Activated naive CD4-positive, alpha-beta T cell treated with anti-CD3 and anti-CD28 coated beads, Interleukin-2, amount 10 ng/mL, durations not matched to agents 7 days and 5 days (primary cell): ENCODE results near the gene LAMTOR3.

Experiments used
- CTCF ChIA-PET: fragments of 350-600 bp; sonication (Branson Sonifier 250); formaldehyde crosslinking; loops from one replicate; lab custom pipeline; 2021; ENCODE audit warnings: antibody characterized with exemption; lab: Charles Lee
- DNase-seq: peaks from one replicate; pipeline ENCODE4 v3.0.0-alpha.2; 2020
- H3K27ac Mint-ChIP-seq: one replicate; pipeline ENCODE4 v1.8.0; 2021; ENCODE audit warnings: mild to moderate bottlenecking, moderate library complexity, mixed read lengths
- H3K27me3 Mint-ChIP-seq: one replicate; pipeline ENCODE4 v1.8.0; 2021; ENCODE audit warnings: mild to moderate bottlenecking, mixed read lengths
- H3K36me3 Mint-ChIP-seq: one replicate; pipeline ENCODE4 v1.8.0; 2021; ENCODE audit warnings: mixed read lengths
- H3K4me1 Mint-ChIP-seq: one replicate; pipeline ENCODE4 v1.8.0; 2021; ENCODE audit warnings: mixed read lengths
- H3K4me3 Mint-ChIP-seq: one replicate; pipeline ENCODE4 v1.8.0; 2021; ENCODE audit warnings: mild to moderate bottlenecking, moderate library complexity, mixed read lengths
- H3K9me3 Mint-ChIP-seq: one replicate; pipeline ENCODE4 v1.8.0; 2021; ENCODE audit warnings: mixed read lengths

Gene LAMTOR3

GRCh38 chr4:99855678-99856077 lies 38.5 kb downstream of the LAMTOR3 start:
- CTCF ChIA-PET, result interaction anchor here (1.0 to 1.8 kb wide), 4 partner anchors 10 to 48 kb away, joined by 3 to 4 read pairs (median 4); no protein-coding TSS in a partner anchor
- Mint-ChIP-seq H3K36me3 (peaks cover 55% of the 10 kb centered on the region), H3K9me3 (no peaks in the 10 kb centered on the region), H3K27ac (peak overlapping the region; percentile 88), H3K27me3 (no peaks in the 10 kb centered on the region), H3K4me1 (peaks cover 61% of the 10 kb centered on the region), H3K4me3 (peak overlapping the region; percentile 24)
- peak; percentile 49 for DNase-seq

DNA sequence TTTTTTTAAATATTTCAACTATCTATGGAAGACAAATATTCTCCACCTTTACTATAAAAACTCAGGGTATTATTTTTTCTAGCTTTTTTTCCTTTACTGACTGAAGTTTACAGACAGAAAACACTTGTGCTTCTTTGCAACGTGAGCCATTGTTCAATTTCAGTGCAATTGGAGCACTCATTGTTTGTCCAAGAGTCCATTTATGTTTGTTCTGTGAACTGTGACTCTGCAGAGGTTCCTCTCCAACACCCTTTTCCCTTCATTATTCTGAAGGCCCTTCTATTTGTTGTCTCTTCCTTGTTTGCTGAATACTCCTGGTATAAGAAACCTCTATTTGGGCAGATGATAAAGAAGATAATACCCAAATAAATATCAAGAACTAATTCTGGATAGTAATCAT lies 40.2 kb downstream of the LAMTOR3 start:
- CTCF ChIA-PET, result interaction anchor here (0.8 to 1.3 kb wide), 3 partner anchors 31 to 37 kb away, joined by 3 to 4 read pairs (median 3); partner anchors contain the start of gene DAPP1
- H3K4me3 Mint-ChIP-seq, result no peak overlapping the region
- no peak overlapping the region for H3K27ac Mint-ChIP-seq
- peaks cover 67% of the 10 kb centered on the region for H3K4me1 Mint-ChIP-seq
- H3K9me3 Mint-ChIP-seq, result no peaks in the 10 kb centered on the region
- H3K27me3 Mint-ChIP-seq, result no peaks in the 10 kb centered on the region
- DNase-seq, result no peak
- peaks cover 52% of the 10 kb centered on the region for H3K36me3 Mint-ChIP-seq

- Mint-ChIP-seq H3K4me1 (peaks cover 75% of the 10 kb centered on the region), H3K27ac (no peak overlapping the region), H3K27me3 (no peaks in the 10 kb centered on the region), H3K4me3 (no peak overlapping the region), H3K9me3 (no peaks in the 10 kb centered on the region), H3K36me3 (peaks cover 55% of the 10 kb centered on the region)
- no peak for DNase-seq
- CTCF ChIA-PET, result interaction anchor here (1.2 to 3.9 kb wide), 3 partner anchors 32 to 42 kb away, joined by 3 to 17 read pairs (median 4); partner anchors contain the start of gene DAPP1
These were observed 41.0 kb downstream of the LAMTOR3 start for GRCh38 chr4:99853190-99853589.

DNA sequence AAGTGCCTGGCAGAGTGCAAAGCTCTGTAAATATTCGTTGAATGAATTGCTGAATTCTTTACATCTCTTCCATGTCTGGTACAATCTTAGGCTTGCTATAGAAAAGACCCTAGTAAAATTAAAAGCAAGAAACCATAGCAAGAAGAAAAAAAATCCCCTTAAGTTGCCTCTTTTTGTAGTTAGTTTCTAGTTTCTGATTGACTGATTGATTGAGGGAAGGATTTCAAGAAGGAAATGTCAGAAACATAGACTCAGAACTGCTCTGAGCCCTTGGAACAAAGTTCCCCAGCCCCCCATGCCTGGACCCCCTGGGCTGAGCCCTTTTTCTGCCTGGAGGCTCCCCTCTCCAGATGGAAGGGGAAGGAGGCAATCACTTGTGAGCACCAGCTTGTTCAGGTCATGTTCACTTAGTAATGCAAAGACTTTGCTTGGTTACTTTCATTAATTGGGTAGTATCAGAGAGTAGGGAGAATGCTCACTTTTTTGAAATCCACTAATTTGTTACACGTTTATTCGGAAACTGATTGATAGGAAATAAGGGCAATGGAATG lies 42.0 kb downstream of the LAMTOR3 start:
- no peak for DNase-seq
- Mint-ChIP-seq H3K9me3 (no peaks in the 10 kb centered on the region), H3K27ac (peak overlapping the region; percentile 81), H3K36me3 (peaks cover 53% of the 10 kb centered on the region), H3K27me3 (no peaks in the 10 kb centered on the region), H3K4me1 (peaks cover 82% of the 10 kb centered on the region), H3K4me3 (no peak overlapping the region)
- CTCF ChIA-PET, result interaction anchor here (3.9 kb wide), 1 partner anchor 41 kb away, joined by 17 read pairs; no protein-coding TSS in a partner anchor

DNA sequence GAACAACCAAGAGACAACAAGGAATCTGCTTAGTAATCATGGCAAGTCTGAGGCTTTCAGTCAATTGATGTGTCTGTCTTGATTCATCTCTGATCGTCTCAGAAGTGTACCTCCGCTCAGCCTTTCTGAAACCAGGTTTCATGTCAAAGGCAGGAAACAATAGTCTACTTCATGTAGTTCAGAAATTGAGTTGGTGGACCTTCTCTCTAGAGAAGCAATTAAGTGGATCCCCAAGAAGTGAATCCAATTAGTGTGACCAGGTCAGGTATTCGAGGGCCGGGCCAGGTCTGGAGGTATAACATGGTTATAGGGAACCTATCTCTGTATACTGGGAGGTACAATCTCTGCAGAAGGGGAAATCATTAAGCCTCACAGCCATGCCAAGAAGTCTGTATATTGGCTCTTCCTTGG lies 45.6 kb downstream of the LAMTOR3 start:
- Mint-ChIP-seq H3K36me3 (peaks cover 43% of the 10 kb centered on the region), H3K27ac (peak overlapping the region; percentile 93), H3K4me1 (peaks cover 81% of the 10 kb centered on the region), H3K4me3 (no peak overlapping the region), H3K9me3 (no peaks in the 10 kb centered on the region), H3K27me3 (no peaks in the 10 kb centered on the region)
- CTCF ChIA-PET, result interaction anchor here (0.9 to 3.1 kb wide), 3 partner anchors 12 to 39 kb away, joined by 4 to 20 read pairs (median 6); partner anchors contain the start of gene DAPP1
- peak; percentile 38 for DNase-seq

- peak overlapping the region; percentile 49 for H3K4me3 Mint-ChIP-seq
- CTCF ChIA-PET, result interaction anchor here (0.9 to 3.1 kb wide), 4 partner anchors 11 to 38 kb away, joined by 4 to 20 read pairs (median 5); partner anchors contain the start of gene DAPP1
- H3K27ac Mint-ChIP-seq, result peak overlapping the region; percentile 93
- H3K27me3 Mint-ChIP-seq, result no peaks in the 10 kb centered on the region
- peaks cover 44% of the 10 kb centered on the region for H3K36me3 Mint-ChIP-seq
- H3K9me3 Mint-ChIP-seq, result no peaks in the 10 kb centered on the region
- H3K4me1 Mint-ChIP-seq, result peaks cover 75% of the 10 kb centered on the region
- DNase-seq, result peak; percentile 40
These were observed 46.8 kb downstream of the LAMTOR3 start for GRCh38 chr4:99847362-99847976.

GRCh38 chr4:99846891-99847290 lies 47.3 kb downstream of the LAMTOR3 start:
- Mint-ChIP-seq H3K27me3 (no peaks in the 10 kb centered on the region), H3K4me3 (no peak overlapping the region), H3K27ac (peak overlapping the region; percentile 93), H3K9me3 (no peaks in the 10 kb centered on the region), H3K36me3 (peaks cover 49% of the 10 kb centered on the region), H3K4me1 (peaks cover 69% of the 10 kb centered on the region)
- CTCF ChIA-PET, result interaction anchor here (1.2 to 3.1 kb wide), 5 partner anchors 11 to 38 kb away, joined by 4 to 20 read pairs (median 4); partner anchors contain the start of gene DAPP1
- DNase-seq, result no peak

DNA sequence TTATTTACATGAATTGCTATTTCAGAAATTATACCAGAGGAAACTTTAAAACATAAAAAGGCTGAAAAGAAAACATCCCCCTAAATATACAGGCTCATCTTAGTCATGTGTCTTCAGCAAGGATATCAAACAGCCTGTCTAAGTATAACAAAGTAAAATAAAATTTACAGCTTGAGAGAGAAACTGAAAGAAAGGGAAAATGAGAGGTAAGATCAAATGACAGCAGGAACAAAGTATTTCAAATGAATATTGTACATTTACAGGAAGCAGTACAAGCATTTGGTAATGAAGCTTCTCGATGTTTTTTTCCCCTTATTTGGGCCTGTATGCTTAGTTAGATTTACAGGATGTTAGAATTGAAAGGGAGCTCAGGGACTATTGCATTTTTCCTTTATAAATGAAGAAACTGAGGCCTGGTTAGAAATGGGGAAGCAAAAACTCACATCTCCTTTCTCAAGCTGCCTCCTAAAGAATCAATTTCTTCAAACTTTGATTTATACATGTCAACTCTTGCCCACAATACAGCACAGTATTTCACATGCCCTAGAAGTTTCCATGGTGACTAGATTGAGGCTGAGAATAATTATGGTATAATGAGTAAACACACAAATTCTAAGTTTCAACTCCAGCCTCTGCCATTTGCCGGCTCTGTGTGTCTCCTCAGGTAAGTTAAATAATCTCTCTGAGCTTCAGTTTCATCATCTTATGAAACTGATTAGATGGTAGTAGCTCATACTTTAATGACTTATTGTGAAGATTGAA lies 48.3 kb downstream of the LAMTOR3 start:
- Mint-ChIP-seq H3K9me3 (no peaks in the 10 kb centered on the region), H3K27me3 (no peaks in the 10 kb centered on the region), H3K27ac (peak overlapping the region; percentile 94), H3K36me3 (peaks cover 59% of the 10 kb centered on the region), H3K4me3 (peak overlapping the region; percentile 14), H3K4me1 (peaks cover 67% of the 10 kb centered on the region)
- CTCF ChIA-PET, result interaction anchor here (1.0 to 3.1 kb wide), 7 partner anchors 10 to 103 kb away, joined by 3 to 20 read pairs (median 4); partner anchors contain the start of gene DAPP1
- no peak for DNase-seq

- no peaks in the 10 kb centered on the region for H3K27me3 Mint-ChIP-seq
- H3K9me3 Mint-ChIP-seq, result no peaks in the 10 kb centered on the region
- peaks cover 64% of the 10 kb centered on the region for H3K4me1 Mint-ChIP-seq
- no peak overlapping the region for H3K4me3 Mint-ChIP-seq
- CTCF ChIA-PET, result interaction anchor here (1.4 to 3.1 kb wide), 3 partner anchors 11 to 37 kb away, joined by 4 to 20 read pairs (median 8); partner anchors contain the start of gene DAPP1
- peaks cover 61% of the 10 kb centered on the region for H3K36me3 Mint-ChIP-seq
- peak overlapping the region; percentile 94 for H3K27ac Mint-ChIP-seq
- DNase-seq, result no peak
These were observed 49.0 kb downstream of the LAMTOR3 start for GRCh38 chr4:99845179-99845578.

DNA sequence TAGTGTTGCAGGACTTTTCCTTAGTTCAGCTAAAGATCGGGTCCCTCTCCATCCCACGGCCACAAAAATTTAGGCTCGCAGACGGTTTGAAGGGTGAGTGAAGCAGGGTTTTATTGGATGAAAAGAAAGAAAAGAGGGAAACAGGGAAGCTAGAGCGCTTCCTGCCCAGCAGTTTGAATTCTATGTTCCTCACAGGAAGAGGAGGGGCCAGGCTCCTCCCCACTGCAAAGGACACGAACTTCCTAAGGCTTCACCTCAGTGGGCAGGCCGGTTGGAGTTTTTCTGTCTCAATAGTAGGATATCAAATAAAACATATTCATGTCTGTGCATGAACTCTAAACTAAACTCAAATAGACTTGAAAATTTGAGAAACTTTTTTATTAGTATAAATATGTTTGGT lies 50.2 kb downstream of the LAMTOR3 start:
- Mint-ChIP-seq H3K36me3 (peaks cover 62% of the 10 kb centered on the region), H3K27me3 (no peaks in the 10 kb centered on the region), H3K27ac (no peak overlapping the region), H3K4me1 (peaks cover 58% of the 10 kb centered on the region), H3K4me3 (no peak overlapping the region), H3K9me3 (no peaks in the 10 kb centered on the region)
- no peak for DNase-seq
- CTCF ChIA-PET, result interaction anchor here (1.0 to 2.6 kb wide), 2 partner anchors 23 to 36 kb away, joined by 3 to 8 read pairs; no protein-coding TSS in a partner anchor

GRCh38 chr4:99843413-99843812 lies 50.8 kb downstream of the LAMTOR3 start:
- Mint-ChIP-seq H3K27ac (peak overlapping the region; percentile 2), H3K36me3 (peaks cover 62% of the 10 kb centered on the region), H3K27me3 (no peaks in the 10 kb centered on the region), H3K4me1 (peaks cover 51% of the 10 kb centered on the region), H3K4me3 (no peak overlapping the region), H3K9me3 (no peaks in the 10 kb centered on the region)
- CTCF ChIA-PET, result no interaction called here
- no peak for DNase-seq

- peaks cover 29% of the 10 kb centered on the region for H3K4me1 Mint-ChIP-seq
- H3K4me3 Mint-ChIP-seq, result no peak overlapping the region
- no peaks in the 10 kb centered on the region for H3K27me3 Mint-ChIP-seq
- H3K36me3 Mint-ChIP-seq, result peaks cover 61% of the 10 kb centered on the region
- H3K9me3 Mint-ChIP-seq, result no peaks in the 10 kb centered on the region
- no peak overlapping the region for H3K27ac Mint-ChIP-seq
- DNase-seq, result no peak
- CTCF ChIA-PET, result no interaction called here
These were observed 53.1 kb downstream of the LAMTOR3 start for GRCh38 chr4:99841129-99841528.

DNA sequence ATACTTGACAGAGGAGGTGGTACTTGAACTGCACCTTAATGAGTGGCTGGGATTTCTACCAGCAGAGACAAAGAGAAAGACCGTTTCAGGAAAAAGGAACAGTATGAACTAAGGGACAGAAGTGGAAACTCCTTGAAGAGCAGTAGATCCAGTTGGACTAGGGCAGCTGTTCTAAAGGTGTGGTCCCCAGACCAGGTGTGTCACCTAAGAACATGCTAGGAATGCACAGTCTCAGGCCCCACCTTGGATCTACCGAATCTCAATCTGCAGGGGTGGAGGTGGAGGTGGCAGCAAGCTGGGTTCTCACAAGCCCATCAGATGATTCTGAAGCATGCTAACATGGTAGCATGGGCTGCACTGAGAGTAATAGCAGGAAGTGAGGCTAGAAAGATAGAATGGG lies 55.3 kb downstream of the LAMTOR3 start:
- CTCF ChIA-PET, result no interaction called here
- peaks cover 67% of the 10 kb centered on the region for H3K36me3 Mint-ChIP-seq
- no peaks in the 10 kb centered on the region for H3K27me3 Mint-ChIP-seq
- H3K4me1 Mint-ChIP-seq, result peaks cover 12% of the 10 kb centered on the region
- no peak overlapping the region for H3K4me3 Mint-ChIP-seq
- no peak for DNase-seq
- H3K27ac Mint-ChIP-seq, result no peak overlapping the region
- no peaks in the 10 kb centered on the region for H3K9me3 Mint-ChIP-seq

- CTCF ChIA-PET, result interaction anchor here (1.3 kb wide), 1 partner anchor 14 kb away, joined by 3 read pairs; no protein-coding TSS in a partner anchor
- Mint-ChIP-seq H3K9me3 (no peaks in the 10 kb centered on the region), H3K36me3 (peaks cover 47% of the 10 kb centered on the region)
These were observed 58.3 kb downstream of the LAMTOR3 start for GRCh38 chr4:99835942-99836341.

More at GRCh38 chr4:99835942-99836341, 58.3 kb downstream of the LAMTOR3 start:
- no peak for DNase-seq
- Mint-ChIP-seq H3K27me3 (no peaks in the 10 kb centered on the region), H3K4me1 (no peaks in the 10 kb centered on the region), H3K27ac (peak overlapping the region; percentile 6), H3K4me3 (no peak overlapping the region)
